ENCODE measurements around the gene SNX10.
A peak's percentile ranks its signal among the peaks of the same experiment; 100 is the strongest.

SNX10 gene

DNA sequence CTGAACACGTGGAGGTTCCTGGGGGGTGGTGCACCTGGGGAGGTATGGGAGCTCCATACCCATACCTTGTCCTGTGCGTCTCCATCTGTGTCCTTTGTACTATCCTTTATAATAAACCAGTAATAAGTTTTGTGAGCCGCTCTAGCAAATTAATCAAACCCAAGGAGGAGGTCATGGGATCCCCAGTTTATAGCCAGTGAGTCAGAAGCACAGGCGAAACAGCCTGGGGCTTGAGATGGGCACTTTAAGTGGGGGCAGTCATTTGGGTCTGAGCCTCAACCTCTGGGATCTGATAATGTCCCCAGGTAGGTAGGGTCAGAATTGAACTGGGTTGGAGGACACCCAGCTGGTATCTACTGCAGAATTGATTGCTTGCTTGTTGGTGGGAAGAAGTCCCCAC lies 16.9 kb downstream of the SNX10 start:
- no peak overlapping the region for H3K4me3 ChIP-seq (ENCODE audit: low read depth, low read length)
- DNase-seq (ENCODE audit: low read depth) = no peak
- TF ChIP-seq, protein P1, sequence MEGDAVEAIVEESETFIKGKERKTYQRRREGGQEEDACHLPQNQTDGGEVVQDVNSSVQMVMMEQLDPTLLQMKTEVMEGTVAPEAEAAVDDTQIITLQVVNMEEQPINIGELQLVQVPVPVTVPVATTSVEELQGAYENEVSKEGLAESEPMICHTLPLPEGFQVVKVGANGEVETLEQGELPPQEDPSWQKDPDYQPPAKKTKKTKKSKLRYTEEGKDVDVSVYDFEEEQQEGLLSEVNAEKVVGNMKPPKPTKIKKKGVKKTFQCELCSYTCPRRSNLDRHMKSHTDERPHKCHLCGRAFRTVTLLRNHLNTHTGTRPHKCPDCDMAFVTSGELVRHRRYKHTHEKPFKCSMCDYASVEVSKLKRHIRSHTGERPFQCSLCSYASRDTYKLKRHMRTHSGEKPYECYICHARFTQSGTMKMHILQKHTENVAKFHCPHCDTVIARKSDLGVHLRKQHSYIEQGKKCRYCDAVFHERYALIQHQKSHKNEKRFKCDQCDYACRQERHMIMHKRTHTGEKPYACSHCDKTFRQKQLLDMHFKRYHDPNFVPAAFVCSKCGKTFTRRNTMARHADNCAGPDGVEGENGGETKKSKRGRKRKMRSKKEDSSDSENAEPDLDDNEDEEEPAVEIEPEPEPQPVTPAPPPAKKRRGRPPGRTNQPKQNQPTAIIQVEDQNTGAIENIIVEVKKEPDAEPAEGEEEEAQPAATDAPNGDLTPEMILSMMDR (conservative IDR thresholded peaks at IDR 0.05; ENCODE audit: low read depth, low read length) = no peak

DNA sequence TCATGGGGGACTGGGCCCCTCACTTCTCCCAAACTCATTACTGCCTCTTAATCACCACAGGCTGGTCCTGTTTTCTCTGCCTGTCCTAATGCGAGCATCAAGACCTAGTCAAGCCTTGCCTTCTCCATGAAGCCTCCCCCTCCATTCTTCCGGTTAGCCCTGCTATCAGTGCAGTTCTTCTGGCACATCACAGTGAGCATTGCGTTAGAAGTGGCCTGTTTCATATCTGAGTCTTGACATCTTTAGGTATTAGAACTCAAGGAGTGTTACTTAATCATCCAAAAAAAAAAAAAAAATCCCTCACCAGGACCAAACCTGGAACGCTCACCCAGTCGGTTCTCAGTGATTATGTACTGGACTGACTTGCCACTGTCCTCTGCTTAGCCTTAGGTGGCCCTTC lies 17.4 kb downstream of the SNX10 start:
- H3K4me3 ChIP-seq (ENCODE audit: low read depth, low read length) = no peak overlapping the region
- DNase-seq (ENCODE audit: low read depth) = no peak
- TF ChIP-seq, protein P1 (conservative IDR thresholded peaks at IDR 0.05; ENCODE audit: low read depth, low read length) = no peak

DNA sequence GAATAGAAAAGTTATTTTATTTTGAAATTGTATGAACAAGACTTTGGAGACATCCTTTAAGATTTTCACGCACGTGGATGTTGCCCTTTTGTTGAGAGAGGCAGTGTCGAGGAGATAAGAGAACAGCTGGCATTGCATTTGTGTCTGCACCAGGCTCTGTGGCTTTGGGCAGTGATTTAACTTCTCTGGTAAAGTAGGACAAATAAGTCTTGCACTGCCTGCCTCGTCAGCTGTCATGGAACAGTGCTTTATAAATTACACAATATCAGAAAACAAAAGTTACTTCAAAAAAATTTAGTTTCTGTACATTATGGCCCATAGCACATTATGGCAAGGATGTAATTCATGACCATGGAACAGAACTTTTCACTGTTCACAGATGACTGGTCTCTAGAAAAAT lies 20.1 kb downstream of the SNX10 start:
- no peak for DNase-seq (ENCODE audit: low read depth)
- TF ChIP-seq, protein P1 (conservative IDR thresholded peaks at IDR 0.05; ENCODE audit: low read depth, low read length) = no peak
- H3K4me3 ChIP-seq (ENCODE audit: low read depth, low read length) = no peak overlapping the region

DNA sequence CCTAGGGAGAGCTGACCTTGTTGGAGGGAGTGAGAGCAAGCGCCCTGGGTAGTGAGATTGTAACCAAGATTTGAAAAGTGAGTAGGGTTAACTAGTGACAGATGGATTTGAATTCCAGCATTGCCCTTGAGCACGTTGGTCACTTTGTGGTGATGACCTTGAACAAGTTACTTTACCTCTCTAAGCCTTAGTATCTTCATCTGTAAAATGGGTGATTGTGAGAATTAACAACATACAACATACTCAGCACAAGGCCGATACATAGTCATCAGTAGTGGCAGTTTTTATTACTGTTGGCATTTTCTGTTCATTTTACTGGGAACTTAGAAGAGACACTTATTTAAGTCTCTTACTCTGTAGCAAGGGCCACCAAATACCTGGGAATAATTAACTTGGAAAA lies 25.5 kb downstream of the SNX10 start:
- H3K4me3 ChIP-seq (ENCODE audit: low read depth, low read length) = no peak overlapping the region
- TF ChIP-seq, protein P1 (conservative IDR thresholded peaks at IDR 0.05; ENCODE audit: low read depth, low read length) = no peak
- DNase-seq (ENCODE audit: low read depth) = no peak

DNA sequence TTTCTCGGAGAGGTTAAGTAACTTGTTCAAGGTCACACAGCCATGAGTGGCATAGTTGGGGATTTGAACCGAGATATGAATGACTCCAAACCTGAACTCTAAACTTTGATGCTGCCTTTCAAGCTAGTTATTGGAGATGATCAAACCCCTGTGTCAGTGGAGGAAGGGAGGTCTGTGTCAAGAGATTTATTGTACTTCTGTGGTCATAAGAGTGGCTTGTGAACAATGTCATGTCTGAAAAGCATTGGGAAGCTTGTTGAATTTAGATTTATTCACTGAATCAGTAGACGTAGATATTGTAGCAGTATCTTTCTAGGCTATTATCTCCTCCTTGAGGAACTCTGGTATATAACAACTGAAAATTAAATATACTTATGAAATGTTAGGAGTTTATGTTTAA lies 27.3 kb downstream of the SNX10 start:
- TF ChIP-seq, protein P1 (conservative IDR thresholded peaks at IDR 0.05; ENCODE audit: low read depth, low read length) = no peak
- peak; percentile 8 for DNase-seq (ENCODE audit: low read depth)
- no peak overlapping the region for H3K4me3 ChIP-seq (ENCODE audit: low read depth, low read length)

DNA sequence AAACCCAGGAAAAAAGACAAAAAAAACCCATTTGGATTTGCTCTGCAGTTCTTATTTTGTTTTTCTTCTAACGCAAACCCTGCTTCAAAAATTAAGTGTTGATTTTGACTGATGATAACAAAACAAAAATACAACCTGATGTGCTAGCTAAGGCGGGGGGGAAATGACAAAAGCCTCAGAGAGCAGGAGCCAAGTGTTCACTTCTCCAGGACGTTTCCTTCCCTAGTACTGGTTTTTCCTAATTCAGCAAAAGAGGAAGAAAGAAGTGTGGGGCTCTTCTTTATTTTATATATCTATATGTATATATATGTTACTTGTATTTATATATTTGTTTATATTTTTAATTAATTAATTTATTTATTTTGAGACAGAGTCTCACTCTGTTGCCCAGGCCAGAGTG lies 28.0 kb downstream of the SNX10 start:
- no peak for DNase-seq (ENCODE audit: low read depth)
- TF ChIP-seq, protein P1 (conservative IDR thresholded peaks at IDR 0.05; ENCODE audit: low read depth, low read length) = no peak
- no peak overlapping the region for H3K4me3 ChIP-seq (ENCODE audit: low read depth, low read length)

DNA sequence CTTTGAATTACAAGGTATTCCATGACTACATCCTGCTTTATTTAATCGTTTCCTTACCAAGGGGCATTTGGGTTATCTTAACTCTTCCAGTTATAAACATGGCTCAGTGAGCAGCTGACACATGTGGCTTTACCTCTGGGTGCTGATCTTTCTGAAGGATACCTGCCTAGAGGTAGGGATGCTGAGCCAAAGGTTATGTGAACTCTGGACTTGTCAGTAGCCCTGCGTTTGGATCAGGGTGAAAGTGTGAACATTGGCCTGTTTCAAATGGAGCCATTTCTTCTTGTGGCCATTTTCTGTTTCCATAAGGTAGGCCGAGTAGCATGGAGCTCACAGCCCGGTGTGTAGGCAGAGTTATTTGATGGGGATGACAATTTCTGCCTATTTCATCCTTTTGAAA lies 29.2 kb downstream of the SNX10 start:
- DNase-seq (ENCODE audit: low read depth) = no peak
- TF ChIP-seq, protein P1 (conservative IDR thresholded peaks at IDR 0.05; ENCODE audit: low read depth, low read length) = no peak
- no peak overlapping the region for H3K4me3 ChIP-seq (ENCODE audit: low read depth, low read length)
